ENCODE results near the gene RUNX3. TPM values are rescaled to one million over a fixed set of nuclear protein-coding genes. Genes with fewer than 3 reads are reported as not detected.
"Not testable (repeated sequence)": the region's sequence is repeated elsewhere in the genome, so short reads cannot be mapped to it uniquely, and the experiment has no call there.

Gene RUNX3
- total RNA-seq, 6 donors from 2014 or later = 4.2 to 15.6 (median 10.1) TPM

DNA sequence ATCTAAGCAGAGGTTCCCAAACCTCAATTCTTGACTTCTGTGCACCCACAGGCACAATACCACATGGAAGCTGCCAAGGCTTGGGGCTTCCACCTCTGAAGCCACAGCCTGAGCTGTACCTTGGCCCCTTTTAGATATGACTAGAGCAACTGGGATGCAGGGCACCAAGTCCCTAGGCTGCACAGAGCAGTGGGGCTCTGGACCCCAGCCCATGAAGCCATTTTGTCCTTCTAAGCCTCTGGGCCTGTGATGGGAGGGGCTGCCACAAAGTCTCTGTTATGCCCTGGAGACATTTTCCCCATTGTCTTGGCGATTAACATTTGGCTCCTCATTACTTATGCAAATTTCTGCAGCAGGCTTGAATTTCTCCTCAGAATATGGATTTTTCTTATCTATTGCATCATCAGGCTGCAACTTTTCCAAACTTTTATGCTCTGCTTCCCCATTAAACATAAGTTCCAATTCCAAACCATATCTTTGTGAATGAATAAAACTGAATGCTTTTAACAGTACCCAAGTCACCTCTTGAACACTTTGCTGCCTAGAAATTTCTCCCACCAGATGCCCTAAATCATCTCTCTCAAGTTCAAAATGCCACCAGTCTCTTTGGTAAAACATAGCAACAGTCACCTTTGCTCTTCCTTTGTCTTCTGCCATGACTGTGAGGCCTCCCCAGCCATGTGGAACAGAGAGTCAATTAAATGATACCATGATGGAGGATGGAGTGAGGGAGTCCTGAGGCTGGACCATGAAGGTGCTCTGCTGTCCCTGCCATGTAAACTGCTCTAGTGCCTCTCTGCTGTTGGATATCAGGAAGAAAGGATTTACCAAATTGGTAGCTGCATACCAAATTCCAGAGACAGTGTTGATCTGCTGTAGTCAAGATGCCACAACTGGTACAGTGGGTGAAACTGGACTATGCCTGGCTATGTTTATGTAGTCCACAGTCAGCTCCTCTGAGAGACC, 37.6 kb downstream of the RUNX3 start:
- H3K9me3 ChIP-seq = peaks cover 0 to 6% (median 2%) of the 10 kb centered on the region in 4 donors
- no peak overlapping the region for H3K27ac ChIP-seq
- DNase-seq (no peak), ATAC-seq (ENCODE audit: low FRiP score in 2 of 2) (no peak)
- no peaks in the 10 kb centered on the region for H3K27me3 ChIP-seq
- H3K36me3 ChIP-seq = no peaks in the 10 kb centered on the region
- no peak overlapping the region for H3K4me3 ChIP-seq
- TF ChIP-seq POLR2A (IDR thresholded peaks at IDR 0.05) = no peak
- no peak for TF ChIP-seq POLR2AphosphoS5 (IDR thresholded peaks at IDR 0.05)
- TF ChIP-seq CTCF (IDR thresholded peaks at IDR 0.05) = no peak
- TF ChIP-seq EP300 (IDR thresholded peaks at IDR 0.05) = no peak
- WGBS, 2 donors = 88 to 100% methylated on average over 1 of the region's 1 CpG
- peaks cover 0 to 9% (median 0%) of the 10 kb centered on the region in 4 donors for H3K4me1 ChIP-seq

DNA sequence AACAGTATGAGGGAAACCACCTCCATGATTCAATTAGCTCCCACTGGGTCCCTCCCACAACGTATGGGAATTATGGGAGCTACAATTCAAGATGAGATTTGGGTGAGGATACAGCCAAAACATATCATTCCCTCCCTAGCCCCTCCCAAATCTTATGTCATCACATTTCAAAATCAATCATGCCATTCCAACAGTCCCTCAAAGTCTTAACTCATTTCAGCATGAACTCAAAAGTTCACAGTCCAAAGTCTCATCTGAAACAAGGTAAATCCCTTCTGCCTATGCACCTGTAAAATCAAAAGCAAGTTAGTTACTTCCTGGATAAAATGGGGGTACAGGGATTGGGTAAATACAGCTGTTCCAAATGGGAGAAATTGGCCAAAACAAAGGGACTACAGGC, 38.7 kb downstream of the RUNX3 start:
- not testable (repeated sequence) for H3K4me1 ChIP-seq; DNase-seq; H3K4me3 ChIP-seq; H3K36me3 ChIP-seq; H3K27ac ChIP-seq; H3K9me3 ChIP-seq; ATAC-seq (ENCODE audit: low FRiP score in 2 of 2); H3K27me3 ChIP-seq
- 70 to 89% methylated on average over 1 of the region's 1 CpG for WGBS, 2 donors

DNA sequence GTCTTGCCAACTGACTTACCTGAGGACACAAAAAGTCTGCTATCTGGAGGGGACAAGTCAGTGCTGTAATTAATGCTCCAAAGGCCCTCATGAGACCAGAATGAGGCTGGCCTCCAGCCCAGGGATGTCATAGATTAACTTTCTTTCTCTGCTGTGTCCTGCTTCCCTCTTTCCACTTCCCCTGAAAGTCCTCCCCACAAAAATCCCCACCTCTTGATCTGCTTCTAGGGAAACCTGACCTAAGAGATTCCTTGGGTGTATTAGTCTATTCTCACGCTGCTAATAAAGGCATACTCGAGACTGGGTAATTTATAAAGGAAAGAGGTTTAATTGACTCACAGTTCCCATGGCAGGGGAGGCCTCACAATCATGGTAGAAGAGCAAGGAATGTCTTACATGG, 39.2 kb downstream of the RUNX3 start:
- ATAC-seq (ENCODE audit: low FRiP score in 2 of 2) (no peak), DNase-seq (no peak)
- Histone ChIP-seq H3K4me3 (no peak overlapping the region), H3K36me3 (no peaks in the 10 kb centered on the region), H3K4me1 (peaks cover 0 to 9% (median 0%) of the 10 kb centered on the region in 4 donors), H3K27me3 (no peaks in the 10 kb centered on the region), H3K9me3 (peaks cover 0 to 6% (median 2%) of the 10 kb centered on the region in 4 donors), H3K27ac (no peak overlapping the region)
- TF ChIP-seq EP300 (IDR thresholded peaks at IDR 0.05) = no peak
- TF ChIP-seq POLR2AphosphoS5 (IDR thresholded peaks at IDR 0.05) = no peak
- TF ChIP-seq POLR2A (IDR thresholded peaks at IDR 0.05) = no peak
- no peak for TF ChIP-seq CTCF (IDR thresholded peaks at IDR 0.05)
- WGBS, 2 donors = 82 to 83% methylated on average over 2 of the region's 2 CpGs

GRCh38 chr1:24888971-24889676, 41.0 kb downstream of the RUNX3 start:
- Histone ChIP-seq H3K4me3 (no peak overlapping the region), H3K27me3 (no peaks in the 10 kb centered on the region), H3K36me3 (no peaks in the 10 kb centered on the region), H3K27ac (no peak overlapping the region), H3K9me3 (peaks cover 0 to 6% (median 2%) of the 10 kb centered on the region in 4 donors), H3K4me1 (peaks cover 0 to 9% (median 0%) of the 10 kb centered on the region in 4 donors)
- WGBS, 2 donors = 68 to 92% methylated on average over 4 of the region's 4 CpGs
- TF ChIP-seq EP300 (IDR thresholded peaks at IDR 0.05) (no peak), CTCF (IDR thresholded peaks at IDR 0.05) (no peak), POLR2AphosphoS5 (IDR thresholded peaks at IDR 0.05) (no peak), POLR2A (IDR thresholded peaks at IDR 0.05) (no peak)
- ATAC-seq (ENCODE audit: low FRiP score in 2 of 2) (no peak), DNase-seq (no peak)

All from upper lobe of left lung (tissue), 6 donors.